Adrenal gland (tissue), 5 donors: ENCODE measurements around the gene NOP53.

Experiments
- POLR2A ChIP-seq, 2 donors: fragments of 450-650 bp; IDR thresholded peaks; one replicate each; pipeline ENCODE4 v1.6.1; 2017; ENCODE audit warnings: antibody characterized with exemption in 2 of 2, mild to moderate bottlenecking in 2 of 2, moderate library complexity in 1 of 2
- TF ChIP-seq, protein P1 (sequence below), 6 experiments: fragments of 450-650 bp in 4 of 6; fragments of 200-600 bp in 2 of 6; sonication (generic) in 1 of 6; IDR thresholded peaks; 1 replicate in 5 of 6; 2 replicates in 1 of 6; pipeline versions ENCODE4 v1.5.1 to v1.8.0; 2016 to 2021; ENCODE audit warnings: antibody characterized with exemption in 6 of 6, mild to moderate bottlenecking in 2 of 6, moderate library complexity in 1 of 6
- donor health status: DM: no; HTN: no; CAD: no.

DNA sequence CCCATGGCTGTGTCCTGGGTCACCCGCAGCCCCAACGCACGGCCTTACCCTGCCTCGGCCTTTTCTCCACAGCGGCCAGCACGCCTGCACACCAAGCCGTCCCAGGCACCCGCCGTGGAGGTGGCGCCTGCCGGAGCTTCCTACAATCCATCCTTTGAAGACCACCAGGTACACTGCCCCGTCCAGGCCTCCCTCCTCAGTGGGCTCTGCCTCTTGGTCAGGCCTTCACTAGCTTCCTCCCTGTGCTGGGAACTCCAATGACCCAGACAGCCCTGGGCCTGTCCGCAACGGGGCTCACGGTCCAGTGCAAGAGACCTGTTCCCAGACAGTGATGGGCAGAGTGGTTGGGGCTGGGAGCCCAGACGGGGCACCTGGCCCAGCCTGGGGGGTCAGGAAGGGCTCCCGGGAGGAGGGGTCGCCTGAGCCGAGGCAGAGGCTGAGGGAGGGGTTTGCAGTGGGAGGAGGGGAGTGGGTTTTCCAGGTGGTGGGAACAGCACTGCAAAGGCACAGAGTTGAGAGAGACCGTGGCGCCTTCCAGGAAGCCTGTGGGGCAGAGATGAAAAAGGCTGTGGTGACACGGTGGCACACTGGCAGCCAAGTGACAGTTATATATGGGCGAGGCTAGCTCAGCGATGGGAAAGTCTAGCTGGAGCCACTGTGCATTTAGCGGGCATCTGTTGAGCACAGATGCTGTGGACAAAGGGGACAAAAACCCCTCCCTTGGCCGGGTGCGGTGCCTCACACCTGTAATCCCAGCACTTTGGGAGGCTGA lies 7.3 kb downstream of the NOP53 start:
- TF ChIP-seq, protein P1, sequence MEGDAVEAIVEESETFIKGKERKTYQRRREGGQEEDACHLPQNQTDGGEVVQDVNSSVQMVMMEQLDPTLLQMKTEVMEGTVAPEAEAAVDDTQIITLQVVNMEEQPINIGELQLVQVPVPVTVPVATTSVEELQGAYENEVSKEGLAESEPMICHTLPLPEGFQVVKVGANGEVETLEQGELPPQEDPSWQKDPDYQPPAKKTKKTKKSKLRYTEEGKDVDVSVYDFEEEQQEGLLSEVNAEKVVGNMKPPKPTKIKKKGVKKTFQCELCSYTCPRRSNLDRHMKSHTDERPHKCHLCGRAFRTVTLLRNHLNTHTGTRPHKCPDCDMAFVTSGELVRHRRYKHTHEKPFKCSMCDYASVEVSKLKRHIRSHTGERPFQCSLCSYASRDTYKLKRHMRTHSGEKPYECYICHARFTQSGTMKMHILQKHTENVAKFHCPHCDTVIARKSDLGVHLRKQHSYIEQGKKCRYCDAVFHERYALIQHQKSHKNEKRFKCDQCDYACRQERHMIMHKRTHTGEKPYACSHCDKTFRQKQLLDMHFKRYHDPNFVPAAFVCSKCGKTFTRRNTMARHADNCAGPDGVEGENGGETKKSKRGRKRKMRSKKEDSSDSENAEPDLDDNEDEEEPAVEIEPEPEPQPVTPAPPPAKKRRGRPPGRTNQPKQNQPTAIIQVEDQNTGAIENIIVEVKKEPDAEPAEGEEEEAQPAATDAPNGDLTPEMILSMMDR (IDR thresholded peaks at IDR 0.05) = no peak
- TF ChIP-seq POLR2A (IDR thresholded peaks at IDR 0.05) = no peak
